Measurements from ENCODE around the gene PTDSS2.

PTDSS2 gene

DNA sequence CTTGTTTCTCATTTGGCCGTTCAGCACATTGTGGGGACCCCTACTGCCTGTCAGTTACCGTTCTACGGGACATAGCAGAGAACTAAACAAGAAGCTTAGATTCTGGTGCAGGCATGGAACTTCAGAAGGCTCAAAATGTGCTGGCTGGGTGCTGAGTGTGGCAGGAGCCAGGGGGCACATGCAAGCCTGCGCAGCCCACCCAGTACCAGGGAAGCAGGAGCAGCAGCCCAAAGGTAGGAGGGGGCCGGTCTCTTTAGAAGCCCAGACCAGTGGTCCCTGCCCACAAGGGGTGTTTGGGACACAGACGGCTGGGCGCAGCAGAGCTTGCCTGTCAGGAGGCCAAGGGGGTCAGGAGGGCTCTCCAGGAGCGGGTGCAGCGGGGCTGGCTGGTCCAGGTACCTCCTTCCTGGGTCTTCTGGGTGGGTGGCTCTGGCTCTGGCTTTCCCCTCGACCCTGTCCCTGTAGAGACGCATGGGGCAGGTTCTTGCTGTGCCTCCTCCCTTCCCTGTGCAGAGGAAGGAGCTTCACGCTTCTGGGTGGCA, 2.2 kb downstream of the PTDSS2 start:
- TF ChIP-seq, protein P1, sequence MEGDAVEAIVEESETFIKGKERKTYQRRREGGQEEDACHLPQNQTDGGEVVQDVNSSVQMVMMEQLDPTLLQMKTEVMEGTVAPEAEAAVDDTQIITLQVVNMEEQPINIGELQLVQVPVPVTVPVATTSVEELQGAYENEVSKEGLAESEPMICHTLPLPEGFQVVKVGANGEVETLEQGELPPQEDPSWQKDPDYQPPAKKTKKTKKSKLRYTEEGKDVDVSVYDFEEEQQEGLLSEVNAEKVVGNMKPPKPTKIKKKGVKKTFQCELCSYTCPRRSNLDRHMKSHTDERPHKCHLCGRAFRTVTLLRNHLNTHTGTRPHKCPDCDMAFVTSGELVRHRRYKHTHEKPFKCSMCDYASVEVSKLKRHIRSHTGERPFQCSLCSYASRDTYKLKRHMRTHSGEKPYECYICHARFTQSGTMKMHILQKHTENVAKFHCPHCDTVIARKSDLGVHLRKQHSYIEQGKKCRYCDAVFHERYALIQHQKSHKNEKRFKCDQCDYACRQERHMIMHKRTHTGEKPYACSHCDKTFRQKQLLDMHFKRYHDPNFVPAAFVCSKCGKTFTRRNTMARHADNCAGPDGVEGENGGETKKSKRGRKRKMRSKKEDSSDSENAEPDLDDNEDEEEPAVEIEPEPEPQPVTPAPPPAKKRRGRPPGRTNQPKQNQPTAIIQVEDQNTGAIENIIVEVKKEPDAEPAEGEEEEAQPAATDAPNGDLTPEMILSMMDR (IDR thresholded peaks at IDR 0.05; ENCODE audit: borderline replicate concordance, control extremely low read depth, extremely low read depth, insufficient read depth, missing control alignments): no peak
- in situ Hi-C loops (cut with MboI; ENCODE audit: low sequenced_read_pairs, unreplicated experiment): no loop called here
- no peak for DNase-seq (ENCODE audit: low spot score)

DNA sequence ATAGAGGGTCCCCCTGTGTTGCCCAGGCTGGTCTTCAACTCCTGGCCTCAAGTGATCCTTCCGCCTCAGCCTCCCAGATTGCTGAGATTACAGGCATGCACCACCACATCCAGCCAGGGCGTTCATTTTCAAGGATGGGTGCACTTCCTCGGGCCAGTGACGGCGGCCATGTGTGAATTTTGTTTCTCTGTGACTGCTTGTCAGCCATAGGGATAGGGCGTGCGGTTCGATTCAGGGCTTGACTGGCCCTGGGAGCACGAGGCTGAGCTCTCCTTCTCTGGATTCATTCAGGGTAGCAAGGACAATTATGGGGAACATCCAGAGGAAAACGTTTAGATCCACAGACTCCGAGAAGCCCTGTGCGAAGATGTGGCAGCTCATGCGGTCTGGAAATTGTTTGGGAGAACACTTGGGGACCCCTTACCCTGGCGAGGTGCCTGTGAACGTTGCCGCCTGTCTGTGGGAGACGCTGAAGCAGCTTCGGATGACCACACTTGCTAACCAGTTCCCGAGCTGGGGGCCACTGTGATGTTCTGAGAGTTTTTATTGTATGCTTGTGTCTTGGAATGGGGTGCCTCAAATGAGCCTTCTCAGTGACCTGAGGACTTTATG, 2.9 kb downstream of the PTDSS2 start:
- DNase-seq (ENCODE audit: low spot score): no peak
- TF ChIP-seq, protein P1 (IDR thresholded peaks at IDR 0.05; ENCODE audit: borderline replicate concordance, control extremely low read depth, extremely low read depth, insufficient read depth, missing control alignments): no peak
- in situ Hi-C loops (cut with MboI; ENCODE audit: low sequenced_read_pairs, unreplicated experiment): no loop called here

DNA sequence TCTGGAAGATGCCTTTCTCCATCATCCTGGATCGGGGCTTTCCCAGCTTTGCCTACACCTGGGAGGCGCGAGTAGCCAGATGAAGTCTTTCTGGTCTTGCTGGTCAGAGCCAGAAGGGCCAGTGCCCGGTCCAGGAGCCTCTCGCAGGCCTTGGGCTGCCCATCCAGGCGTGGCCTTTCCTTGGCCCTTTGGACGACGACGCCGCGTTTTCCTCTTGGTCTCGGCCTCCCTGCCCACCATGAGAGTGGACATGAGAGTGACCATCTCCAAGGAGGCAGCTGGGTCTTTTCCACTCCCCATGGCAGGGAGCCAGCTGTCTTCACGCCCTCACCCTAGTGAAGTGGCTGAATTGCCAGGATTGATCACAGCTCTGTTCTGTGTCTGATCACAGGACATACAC, 3.5 kb downstream of the PTDSS2 start:
- DNase-seq (ENCODE audit: low spot score): no peak
- in situ Hi-C loops (cut with MboI; ENCODE audit: low sequenced_read_pairs, unreplicated experiment): no loop called here
- TF ChIP-seq, protein P1 (IDR thresholded peaks at IDR 0.05; ENCODE audit: borderline replicate concordance, control extremely low read depth, extremely low read depth, insufficient read depth, missing control alignments): no peak

DNA sequence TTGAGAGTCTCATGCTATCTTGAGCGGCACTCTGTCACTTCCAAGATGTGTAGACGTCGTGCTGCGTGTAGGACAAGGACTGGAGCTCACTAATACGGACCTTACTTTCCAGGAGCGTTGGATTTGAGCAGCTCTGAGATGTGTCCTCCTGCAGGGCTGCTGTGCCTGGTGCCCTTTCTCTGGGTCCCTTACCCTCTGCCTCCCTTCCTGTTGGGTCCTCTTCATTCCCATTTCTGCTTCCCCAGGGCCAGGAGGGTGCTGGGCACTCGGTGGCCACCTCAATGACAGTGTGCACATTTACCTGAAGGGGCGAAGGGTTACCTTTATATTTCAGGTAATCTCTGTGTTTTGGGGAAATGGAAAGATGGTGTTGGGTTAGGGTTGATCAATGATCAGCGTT, 4.0 kb downstream of the PTDSS2 start:
- TF ChIP-seq, protein P1 (IDR thresholded peaks at IDR 0.05; ENCODE audit: borderline replicate concordance, control extremely low read depth, extremely low read depth, insufficient read depth, missing control alignments): no peak
- in situ Hi-C loops (cut with MboI; ENCODE audit: low sequenced_read_pairs, unreplicated experiment): no loop called here
- no peak for DNase-seq (ENCODE audit: low spot score)

DNA sequence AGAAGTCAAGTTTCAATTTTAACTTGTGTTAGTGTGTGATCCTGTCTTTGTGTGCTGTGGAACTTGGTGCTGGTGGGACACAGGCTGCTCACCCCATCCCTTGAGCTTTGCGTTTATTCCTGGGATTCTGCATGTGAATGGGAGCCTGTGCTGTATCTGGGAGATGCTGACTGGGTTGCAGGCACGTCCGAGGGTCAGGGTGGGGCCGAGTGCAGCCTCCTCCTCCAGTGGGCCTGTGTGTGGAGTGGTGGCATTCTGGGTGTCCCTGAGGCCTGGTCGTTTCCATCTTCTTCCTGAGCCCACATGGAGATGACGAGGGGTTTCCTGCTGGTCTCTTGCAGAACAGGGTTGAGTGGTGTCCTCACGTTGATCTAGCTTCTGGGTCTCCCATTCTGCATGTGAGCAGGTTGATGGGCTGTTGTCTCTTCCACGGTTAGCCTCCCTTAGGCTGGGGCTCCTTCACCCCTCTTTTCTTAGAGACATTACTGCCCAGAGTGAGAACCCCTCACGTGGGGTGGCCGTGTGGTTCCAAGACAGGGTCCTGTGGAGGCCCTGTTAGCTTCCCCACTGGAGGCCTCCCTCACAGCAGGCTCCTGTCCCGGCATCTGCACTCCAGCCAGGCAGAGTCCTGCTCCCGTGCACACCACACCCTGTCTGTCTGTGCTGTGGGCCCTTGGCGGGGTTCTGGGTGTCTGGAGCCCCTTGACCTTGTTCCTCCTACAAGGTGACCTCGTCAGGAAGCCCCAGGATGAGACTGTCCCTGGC, 4.9 kb downstream of the PTDSS2 start:
- no peak for DNase-seq (ENCODE audit: low spot score)
- in situ Hi-C loops (cut with MboI; ENCODE audit: low sequenced_read_pairs, unreplicated experiment): no loop called here
- TF ChIP-seq, protein P1 (IDR thresholded peaks at IDR 0.05; ENCODE audit: borderline replicate concordance, control extremely low read depth, extremely low read depth, insufficient read depth, missing control alignments): no peak

DNA sequence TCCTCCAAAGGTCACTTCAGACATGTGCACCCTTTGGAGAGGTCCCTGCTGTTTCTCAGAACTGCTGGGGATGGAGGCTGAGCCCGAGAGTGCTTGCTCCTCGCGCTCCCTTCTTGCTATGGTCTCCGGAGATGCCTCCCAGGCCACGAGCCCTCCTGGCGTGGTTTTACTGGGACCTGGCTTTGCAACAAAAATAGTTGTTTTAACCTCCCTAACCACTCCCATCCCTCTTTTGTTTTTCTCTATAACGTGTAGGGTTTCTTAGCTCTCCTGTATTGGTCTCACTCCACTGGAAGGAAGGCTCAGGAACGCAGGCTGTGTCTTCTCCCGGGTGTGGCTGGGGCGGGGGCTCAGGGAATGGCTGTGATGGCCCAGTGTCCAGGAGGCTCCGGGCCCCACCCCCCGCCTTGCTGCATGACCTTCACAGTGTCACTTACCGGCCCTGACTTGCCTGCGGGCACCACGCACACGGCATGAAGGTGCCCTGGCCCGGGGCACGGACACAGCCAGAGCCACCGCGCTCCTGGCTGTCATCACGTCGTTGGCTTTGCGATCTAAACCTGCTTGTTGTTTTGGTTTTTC, 5.6 kb downstream of the PTDSS2 start:
- DNase-seq (ENCODE audit: low spot score): no peak
- in situ Hi-C loops (cut with MboI; ENCODE audit: low sequenced_read_pairs, unreplicated experiment): no loop called here
- TF ChIP-seq, protein P1 (IDR thresholded peaks at IDR 0.05; ENCODE audit: borderline replicate concordance, control extremely low read depth, extremely low read depth, insufficient read depth, missing control alignments): no peak
